Hepatocyte (in vitro differentiated cells): Measurements from ENCODE around the gene IKZF1. TPM values are rescaled to one million over a fixed set of nuclear protein-coding genes. Genes with fewer than 3 reads are reported as not detected.

Experiments
- DNase-seq: peaks from one replicate; pipeline ENCODE4 v3.0.0-alpha.2; 2016; ENCODE audit warnings: low spot score
- H2AFZ ChIP-seq: fragments of 200-600 bp; sonication (generic); 2 replicates; pipeline ENCODE4 v1.6.0; 2016; ENCODE audit warnings: antibody characterized with exemption, mild to moderate bottlenecking
- H3K27ac ChIP-seq: fragments of 200-600 bp; sonication (generic); 2 replicates; pipeline ENCODE4 v1.5.1; 2016; ENCODE audit warnings: mild to moderate bottlenecking
- H3K27me3 ChIP-seq: fragments of 200-600 bp; sonication (generic); 2 replicates; pipeline ENCODE4 v1.6.1; 2016
- H3K36me3 ChIP-seq: fragments of 200-600 bp; sonication (generic); replicated peaks from 2 replicates; pipeline ENCODE4 v1.5.1; 2016; ENCODE audit warnings: low read depth; ENCODE audit not compliant: insufficient read depth
- H3K4me1 ChIP-seq: fragments of 200-600 bp; sonication (generic); 2 replicates; pipeline ENCODE4 v1.5.1; 2016; ENCODE audit warnings: mild to moderate bottlenecking, moderate library complexity; ENCODE audit not compliant: insufficient read depth
- H3K4me2 ChIP-seq: fragments of 200-600 bp; sonication (generic); 2 replicates; pipeline ENCODE4 v1.6.0; 2016
- H3K4me3 ChIP-seq: fragments of 200-600 bp; sonication (generic); 2 replicates; pipeline ENCODE4 v1.5.1; 2016; ENCODE audit warnings: mild to moderate bottlenecking
- H3K79me2 ChIP-seq: fragments of 200-600 bp; sonication (generic); 2 replicates; pipeline ENCODE4 v1.6.0; 2017; ENCODE audit warnings: mild to moderate bottlenecking
- H3K9me2 ChIP-seq: fragments of 200-600 bp; sonication (generic); replicated peaks from 2 replicates; pipeline ENCODE4 v1.6.0; 2017; ENCODE audit warnings: mild to moderate bottlenecking; ENCODE audit not compliant: insufficient read depth
- H3K9me3 ChIP-seq: fragments of 200-600 bp; sonication (generic); 2 replicates; pipeline ENCODE4 v1.5.1; 2016; ENCODE audit warnings: low read depth, mild to moderate bottlenecking
- H4K20me1 ChIP-seq: fragments of 200-600 bp; sonication (generic); 2 replicates; pipeline ENCODE4 v1.6.0; 2016; ENCODE audit warnings: mild to moderate bottlenecking; ENCODE audit not compliant: insufficient read depth, poor library complexity, severe bottlenecking
- CTCF ChIP-seq: fragments of 200-600 bp; sonication (generic); IDR thresholded peaks from 2 replicates; pipeline ENCODE4 v1.5.1; 2016; ENCODE audit warnings: antibody characterized with exemption, mild to moderate bottlenecking; ENCODE audit not compliant: poor library complexity
- EZH2 ChIP-seq: fragments of 200-600 bp; sonication (generic); IDR thresholded peaks from 2 replicates; pipeline ENCODE4 v1.6.1; 2016; ENCODE audit warnings: antibody characterized with exemption, mild to moderate bottlenecking, borderline replicate concordance
- EZH2phosphoT487 ChIP-seq: fragments of 200-600 bp; sonication (generic); IDR thresholded peaks from one replicate; pipeline ENCODE4 v1.6.1; 2018; ENCODE audit warnings: antibody characterized with exemption, mild to moderate bottlenecking, low read depth, moderate library complexity; ENCODE audit not compliant: unreplicated experiment, severe bottlenecking
- WGBS: methylation state at CpG from one replicate; pipeline ENCODE4 v1.1.6; 2016; ENCODE audit warnings: low lambda C conversion rate; ENCODE audit errors: missing lambda C conversion rate; 5-methylcytosine and 5-hydroxymethylcytosine counted together
- polyA plus RNA-seq: library from polyadenylated mRNA; unstranded; fragments of >200 nt; fragmentation: Nextera tagmentation; extraction: Ambion mirVana; gene quantifications from 2 replicates; pipeline ENCODE4 v1.2.1, GENCODE V29; 2016
- total RNA-seq: library from RNA; depleted of rRNA; stranded (reverse); fragments of >200 nt; gene quantifications from 2 replicates; pipeline ENCODE4 v1.2.3, GENCODE V29; 2014

Gene IKZF1
- total and polyA plus RNA-seq, 2 experiments from 2014 or later = 0.16 to 0.47 TPM

DNA sequence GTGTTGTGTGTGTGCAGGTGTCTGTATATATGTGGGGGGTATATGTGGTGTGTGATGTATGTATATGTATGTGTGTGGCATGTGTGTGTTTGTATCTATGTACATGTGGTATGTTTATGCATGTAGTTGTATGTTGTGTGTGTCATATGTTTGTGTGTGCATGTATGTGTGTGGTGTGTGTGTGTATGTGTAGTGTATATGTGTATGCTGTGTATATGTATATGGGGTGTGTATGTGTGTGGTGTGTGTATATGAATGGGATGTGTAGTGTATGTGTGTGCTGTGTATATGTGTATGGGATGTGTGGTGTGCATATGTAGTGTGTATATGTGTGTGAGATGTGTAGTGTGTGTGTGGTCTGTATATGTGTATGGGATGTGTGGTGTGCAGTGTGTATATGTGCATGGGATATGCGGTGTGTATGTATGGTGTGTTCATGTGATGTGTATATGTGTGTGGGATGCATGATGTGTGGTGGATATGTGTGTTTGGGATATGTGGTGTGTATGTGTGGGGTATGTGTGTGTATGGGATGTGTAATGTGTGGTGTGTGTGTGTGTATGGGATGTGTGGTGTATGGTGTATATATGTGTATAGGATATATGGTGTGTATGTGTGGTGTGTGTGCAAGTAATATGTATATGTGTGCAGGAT, 30.0 kb downstream of the IKZF1 start:
- no peaks in the 10 kb centered on the region for H3K79me2 ChIP-seq
- H3K4me1 ChIP-seq = no peaks in the 10 kb centered on the region
- no peaks in the 10 kb centered on the region for H3K9me3 ChIP-seq
- TF ChIP-seq EZH2phosphoT487 (no peak), CTCF (no peak), EZH2 (no peak)
- H3K4me2 ChIP-seq = no peak overlapping the region
- no peak for DNase-seq
- no peak overlapping the region for H2AFZ ChIP-seq
- H4K20me1 ChIP-seq = no peaks in the 10 kb centered on the region
- H3K4me3 ChIP-seq = no peak overlapping the region
- 100% methylated on average over 1 of the region's 1 CpG for WGBS
- no peaks in the 10 kb centered on the region for H3K36me3 ChIP-seq
- H3K9me2 ChIP-seq = no peaks in the 10 kb centered on the region
- H3K27ac ChIP-seq = no peak overlapping the region
- H3K27me3 ChIP-seq = peaks cover 10% of the 10 kb centered on the region

DNA sequence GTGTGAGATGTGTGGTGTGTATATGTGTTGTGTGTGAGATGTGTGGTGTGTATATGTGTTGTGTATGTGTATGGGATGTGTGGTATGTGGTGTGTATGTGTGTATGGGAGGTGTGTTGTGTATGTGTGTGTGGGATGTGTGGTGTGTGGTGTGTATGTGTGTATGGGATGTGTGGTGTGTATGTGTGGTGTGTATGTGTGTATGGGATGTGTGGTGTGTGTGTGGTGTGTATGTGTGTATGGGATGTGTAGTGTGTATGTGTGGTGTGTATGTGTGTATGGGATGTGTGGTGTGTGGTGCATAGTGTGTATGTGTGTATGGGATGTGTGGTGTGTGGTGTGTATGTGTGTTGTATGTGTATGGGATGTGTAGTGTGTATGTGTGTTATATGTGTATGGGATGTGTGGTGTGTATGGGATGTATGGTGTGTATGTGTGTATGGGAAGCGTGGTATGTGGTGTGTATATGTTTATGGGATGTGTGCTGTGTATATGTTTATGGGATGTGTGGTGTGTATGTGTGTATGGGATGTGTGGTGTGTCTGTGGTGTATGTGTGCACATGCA, 30.8 kb downstream of the IKZF1 start:
- 93% methylated on average over 1 of the region's 1 CpG for WGBS
- H3K4me1 ChIP-seq = no peaks in the 10 kb centered on the region
- TF ChIP-seq CTCF (no peak), EZH2 (no peak), EZH2phosphoT487 (no peak)
- H3K9me3 ChIP-seq = no peaks in the 10 kb centered on the region
- H3K4me3 ChIP-seq = no peak overlapping the region
- H3K27me3 ChIP-seq = peaks cover 10% of the 10 kb centered on the region
- no peaks in the 10 kb centered on the region for H3K36me3 ChIP-seq
- no peak overlapping the region for H2AFZ ChIP-seq
- no peaks in the 10 kb centered on the region for H3K9me2 ChIP-seq
- H4K20me1 ChIP-seq = no peaks in the 10 kb centered on the region
- no peak overlapping the region for H3K27ac ChIP-seq
- H3K4me2 ChIP-seq = no peak overlapping the region
- DNase-seq = no peak
- H3K79me2 ChIP-seq = no peaks in the 10 kb centered on the region

GRCh38 chr7:50335795-50336754, 31.6 kb downstream of the IKZF1 start:
- Histone ChIP-seq H3K4me2 (no peak overlapping the region), H3K36me3 (no peaks in the 10 kb centered on the region), H3K4me3 (no peak overlapping the region), H3K27me3 (peaks cover 10% of the 10 kb centered on the region), H3K4me1 (no peaks in the 10 kb centered on the region), H3K9me3 (no peaks in the 10 kb centered on the region), H3K79me2 (no peaks in the 10 kb centered on the region), H4K20me1 (no peaks in the 10 kb centered on the region), H3K27ac (no peak overlapping the region), H3K9me2 (no peaks in the 10 kb centered on the region), H2AFZ (no peak overlapping the region)
- TF ChIP-seq EZH2phosphoT487 = no peak
- no peak for TF ChIP-seq EZH2
- no peak for TF ChIP-seq CTCF
- WGBS = 80% methylated on average over 19 of the region's 22 CpGs
- DNase-seq = no peak
